Right renal cortex interstitium (tissue), 3 donors: ENCODE data around the gene KLK13. TPM values are rescaled to one million over a fixed set of nuclear protein-coding genes. Genes with fewer than 3 reads are reported as not detected.

Source experiments
- DNase-seq, 3 donors: peaks; one replicate each; pipeline ENCODE4 v3.0.0-alpha.2; 2013; ENCODE audit warnings: low read depth in 3 of 3, low spot score in 2 of 3
- polyA plus RNA-seq, 3 donors: library from polyadenylated mRNA; unstranded; fragments of 120-200 nt; gene quantifications; one replicate each; pipeline ENCODE4 v1.2.1, GENCODE V29; 2013; ENCODE audit not compliant: insufficient read length in 3 of 3

Gene KLK13
- polyA plus RNA-seq, 3 donors: 0.33 to 0.72 (median 0.62) TPM

DNA sequence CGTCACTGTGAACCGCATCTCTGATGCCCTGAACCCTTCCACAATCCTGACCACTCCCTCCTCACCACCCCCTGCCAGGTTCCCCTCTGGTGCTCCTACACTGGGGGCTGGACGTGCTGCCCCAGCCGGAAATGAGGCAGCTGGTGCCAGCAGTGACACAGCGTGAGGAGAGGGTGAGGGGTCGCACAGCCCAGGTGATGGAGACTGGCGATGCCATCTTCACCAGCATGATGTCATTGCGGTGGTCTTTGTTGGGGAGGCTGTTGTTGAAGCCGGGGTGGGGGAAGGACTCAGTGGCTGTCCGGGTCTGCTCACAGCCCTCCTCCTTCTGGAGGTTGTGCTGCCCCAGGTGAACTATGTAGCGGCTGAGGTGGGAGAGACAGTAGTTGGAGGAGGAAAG, 40.9 kb downstream of the KLK13 start:
- no peak for DNase-seq

DNA sequence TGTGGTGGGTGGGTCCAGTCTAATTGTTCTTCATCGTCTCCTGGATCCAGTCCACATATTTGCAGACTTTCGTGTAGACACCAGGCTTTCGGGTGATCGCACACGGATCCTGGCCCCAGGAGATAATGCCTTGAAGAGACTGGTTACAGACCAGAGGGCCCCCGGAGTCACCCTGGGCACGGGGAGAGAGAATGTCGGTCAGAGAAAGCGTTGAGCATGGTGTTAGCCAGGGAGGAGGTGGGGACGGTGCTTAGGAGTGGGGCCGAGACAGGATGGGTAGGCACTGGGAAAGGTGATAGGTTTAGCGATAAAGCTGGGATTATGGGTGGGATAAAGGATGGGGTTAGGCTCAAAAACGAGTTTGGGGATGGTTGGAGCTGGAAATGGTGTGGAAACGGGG, 42.4 kb downstream of the KLK13 start:
- no peak for DNase-seq

DNA sequence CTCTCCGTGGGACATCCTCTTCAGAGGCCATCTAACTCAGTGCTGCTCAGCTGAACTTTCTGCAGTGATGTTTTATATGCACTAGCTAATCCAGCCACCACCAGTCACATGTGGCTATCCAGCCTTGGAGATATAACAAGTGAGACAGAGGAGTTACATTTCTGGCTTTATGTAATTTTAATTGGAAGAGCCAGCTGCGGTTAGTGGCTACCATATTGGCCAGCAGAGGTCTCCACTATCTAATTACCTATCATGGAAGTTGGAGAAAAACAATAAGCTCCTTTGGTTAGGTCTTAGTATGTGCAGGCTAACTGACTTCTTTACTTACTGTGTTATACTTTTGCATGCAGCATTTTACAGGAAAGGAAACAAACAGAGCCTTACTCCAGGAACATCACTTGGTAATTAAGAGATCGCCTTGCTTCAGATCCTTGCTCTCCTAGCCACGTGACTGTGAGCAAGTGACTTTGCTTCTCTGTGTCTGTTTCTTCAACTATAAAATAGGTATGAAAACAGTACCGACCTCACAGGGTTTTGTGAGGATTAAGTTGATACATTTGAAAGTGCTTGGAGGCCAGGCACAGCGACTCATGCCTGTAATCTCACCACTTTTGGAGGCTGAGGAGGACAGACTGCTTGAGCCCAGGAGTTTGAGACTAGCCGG, 43.8 kb downstream of the KLK13 start:
- DNase-seq: no peak

DNA sequence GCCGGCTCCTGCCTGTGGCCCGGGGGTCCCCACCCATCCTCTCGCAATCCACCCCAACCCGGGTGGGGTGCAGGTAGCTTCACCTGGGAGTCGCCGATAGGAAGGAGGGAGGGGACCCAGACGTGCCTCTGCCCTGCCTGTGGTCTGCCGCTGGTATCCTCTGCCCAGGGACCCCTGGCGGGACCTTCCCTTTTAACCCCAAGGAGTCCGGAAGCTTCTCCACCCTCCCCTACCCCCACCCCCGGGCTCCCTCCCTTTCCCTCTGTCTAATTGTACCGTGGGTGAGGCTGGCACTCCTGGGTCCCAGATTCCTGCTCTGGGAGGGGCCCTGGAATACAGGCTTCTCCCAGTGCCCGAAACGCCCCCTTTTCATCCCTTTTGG, 45.4 kb downstream of the KLK13 start, which contains the start of gene KLK10:
KLK10 (minus strand) TSS at position 166 of the 382 bp plus-strand sequence. CDS start 579 bp downstream, outside the sequence.
- no peak for DNase-seq

DNA sequence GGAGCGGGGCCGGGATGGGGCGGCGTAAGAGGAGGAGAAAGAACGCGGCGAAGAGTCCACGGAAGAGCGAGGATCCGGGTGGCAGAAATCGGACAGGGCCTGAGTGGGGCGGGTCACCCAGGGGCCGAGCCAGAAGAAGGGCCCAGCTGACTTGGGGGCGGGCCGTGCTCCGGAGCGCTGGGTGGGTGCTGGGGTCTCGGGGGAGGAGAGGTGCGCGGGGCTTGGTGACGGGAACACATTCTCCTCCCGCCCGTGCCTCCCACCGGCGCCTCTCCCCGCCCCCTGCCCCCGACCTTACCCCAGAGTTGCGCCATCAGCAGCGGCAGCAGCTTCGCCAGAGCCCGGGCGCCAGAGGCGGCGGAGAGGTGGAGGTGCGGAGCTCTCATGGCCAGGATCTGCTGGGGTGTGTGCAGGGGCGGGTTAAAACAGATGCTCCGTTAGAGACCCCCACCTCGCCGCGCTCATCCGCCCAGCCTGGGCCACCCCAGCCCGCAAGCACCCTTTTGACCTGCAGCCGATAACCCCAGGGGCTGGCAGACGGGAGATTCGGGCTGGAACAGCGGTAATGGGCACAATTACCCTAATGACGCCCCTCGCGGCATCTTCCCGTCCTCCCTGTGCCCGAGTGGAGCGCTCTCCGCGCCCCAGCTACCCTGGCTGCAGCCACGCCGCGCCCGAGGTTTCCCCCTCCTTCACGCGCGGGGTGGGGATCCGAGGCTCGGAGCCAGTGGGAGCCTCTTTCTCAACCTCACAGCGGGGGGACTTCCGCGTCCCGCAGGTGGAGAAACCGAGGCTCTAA, 45.9 kb downstream of the KLK13 start:
- no peak for DNase-seq

DNA sequence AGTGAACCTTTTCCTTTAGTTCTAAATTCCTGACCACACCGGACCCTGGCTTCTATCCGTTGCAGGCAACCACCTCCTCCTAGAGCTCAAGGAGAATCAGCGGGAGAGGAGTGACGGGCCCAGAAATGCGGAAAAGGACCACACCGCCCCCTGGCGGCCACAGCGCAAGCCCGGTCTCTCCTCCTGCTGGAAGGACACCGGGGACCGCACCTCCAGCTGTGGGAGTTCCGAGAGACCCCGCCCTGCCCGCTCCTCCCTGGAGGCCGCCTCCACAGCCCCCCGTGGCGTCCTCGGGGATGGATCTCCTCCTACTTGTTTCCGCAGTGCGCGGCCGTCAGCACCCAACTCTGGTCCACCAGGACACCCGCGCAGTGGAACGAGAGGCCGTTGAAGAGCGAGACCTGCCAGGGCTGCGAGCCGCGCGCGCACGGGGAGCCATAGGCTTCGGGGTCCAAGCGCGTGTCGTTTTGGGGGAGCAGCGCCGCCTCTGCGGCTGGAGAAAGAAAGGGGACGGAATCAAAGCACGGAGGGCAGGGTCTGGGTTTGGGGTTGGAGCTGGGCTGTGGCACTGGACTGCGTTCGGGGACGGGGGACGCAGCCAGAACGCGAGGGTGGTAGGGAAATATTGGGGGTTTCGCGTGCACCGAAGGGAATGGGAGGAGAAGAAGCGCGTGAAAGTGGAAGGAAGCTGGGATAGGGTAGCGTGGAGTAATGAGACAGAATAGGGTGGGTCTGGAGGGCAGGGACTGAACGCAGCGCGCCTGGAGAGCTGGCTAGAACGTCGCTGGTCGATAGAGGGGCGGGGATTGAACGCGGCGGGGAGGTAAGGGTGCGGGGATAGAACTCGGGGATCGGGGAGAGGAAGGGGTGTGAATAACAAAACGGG, 47.9 kb downstream of the KLK13 start:
- no peak for DNase-seq

DNA sequence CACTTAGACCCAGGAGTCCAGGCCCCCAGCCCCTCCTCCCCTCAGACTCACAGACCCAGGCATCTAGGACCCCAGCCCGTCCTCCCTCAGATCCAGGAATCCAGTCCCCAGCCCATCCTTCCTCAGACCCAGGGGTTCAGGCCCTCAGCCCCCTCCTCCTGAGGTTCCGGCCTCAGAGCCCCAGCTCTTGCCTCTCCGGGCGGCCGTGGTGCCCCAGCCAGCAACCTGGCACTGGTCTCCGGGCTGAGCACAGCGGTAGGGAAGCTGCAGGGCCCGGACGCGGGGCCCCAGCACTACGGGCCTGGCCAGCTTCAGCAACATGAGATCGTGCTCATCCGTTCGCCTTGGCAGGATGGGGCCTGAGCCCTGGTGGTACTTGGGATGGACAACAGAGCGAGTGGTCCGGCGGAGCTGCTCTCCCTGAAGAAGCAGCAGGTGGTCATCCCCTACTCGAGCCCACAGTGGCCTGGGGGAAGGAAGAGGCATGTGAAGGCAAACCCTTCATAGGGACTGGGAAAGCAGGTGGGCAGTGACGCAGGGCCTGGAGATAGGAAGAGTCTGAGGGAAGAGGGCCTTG, 49.1 kb downstream of the KLK13 start:
- no peak for DNase-seq

DNA sequence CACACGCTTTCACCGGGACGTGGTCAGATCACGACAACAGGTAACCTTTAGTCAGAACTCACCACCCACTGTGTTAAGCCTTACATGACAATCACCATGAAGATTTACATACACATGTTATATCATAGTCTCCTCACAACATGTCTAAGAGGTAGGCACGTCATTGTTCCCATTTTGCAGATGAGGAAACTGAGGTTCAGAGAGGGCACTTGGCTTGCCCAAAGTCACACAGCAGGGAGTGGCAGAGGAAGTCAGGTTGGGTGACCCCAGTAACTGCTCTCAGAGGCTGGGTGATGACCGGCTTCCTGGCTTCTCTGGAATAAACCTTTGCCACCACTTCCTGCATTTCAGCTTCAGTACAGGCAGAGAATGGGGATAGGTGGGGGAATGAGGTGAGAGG, 50.6 kb downstream of the KLK13 start:
- DNase-seq: no peak

DNA sequence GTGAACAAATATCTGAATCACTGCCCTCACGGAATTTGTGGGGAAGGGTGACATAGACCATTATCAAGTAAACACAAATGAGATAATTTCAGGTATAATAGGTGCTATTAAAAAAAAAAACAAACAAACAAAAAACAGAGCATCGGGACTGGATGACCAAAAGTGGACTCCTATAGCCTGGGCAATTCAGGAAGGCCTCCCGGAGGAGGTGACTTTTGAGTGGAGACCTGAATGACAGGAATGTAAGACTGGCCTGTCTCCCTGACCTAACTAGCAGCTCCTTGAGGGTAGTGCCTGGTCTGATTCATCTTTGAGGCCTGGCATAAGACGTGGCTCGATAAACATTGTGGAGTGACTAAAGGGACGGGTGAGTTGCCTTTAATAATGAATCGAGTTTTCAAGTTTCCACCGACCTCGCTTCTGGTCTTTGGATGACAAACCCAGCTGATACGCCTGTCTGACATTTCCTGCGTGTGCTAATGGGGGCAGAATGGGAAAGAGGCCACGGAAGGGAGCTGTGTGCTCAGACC, 52.2 kb downstream of the KLK13 start:
- no peak for DNase-seq

DNA sequence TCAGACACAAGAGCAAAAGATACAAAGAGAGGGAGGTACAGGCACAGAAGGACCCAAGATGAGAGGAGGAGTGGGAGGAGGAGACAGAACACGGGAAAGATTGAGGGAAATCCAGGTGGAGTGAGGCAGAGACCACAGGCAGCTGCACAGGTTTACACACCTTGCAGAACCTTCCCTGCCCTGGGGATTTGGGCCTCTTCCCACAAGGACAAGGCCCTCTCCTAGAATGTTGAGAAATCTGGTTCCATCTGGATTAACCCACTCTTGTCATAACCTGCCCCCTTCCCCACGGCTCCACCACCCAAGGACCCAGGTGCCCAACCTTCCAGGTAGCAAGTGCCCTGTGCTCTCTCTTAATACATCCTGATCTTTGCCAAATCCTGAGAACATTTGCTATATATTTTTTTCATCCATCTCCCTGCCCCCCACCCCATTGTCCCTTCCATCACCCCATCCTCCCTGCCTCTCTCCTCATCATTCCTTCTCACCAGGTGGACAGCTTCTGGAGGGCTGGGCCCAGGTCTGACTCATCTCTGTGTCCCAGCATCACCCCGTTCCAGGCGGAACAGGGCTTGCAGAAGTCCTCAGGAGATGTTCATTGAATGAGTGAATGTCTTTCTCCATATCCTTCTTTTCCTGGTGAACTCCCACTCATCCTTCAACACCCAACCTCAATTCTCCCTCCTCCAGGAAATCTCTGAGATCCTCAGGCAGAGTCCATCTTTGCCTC, 54.7 kb downstream of the KLK13 start:
- no peak for DNase-seq

DNA sequence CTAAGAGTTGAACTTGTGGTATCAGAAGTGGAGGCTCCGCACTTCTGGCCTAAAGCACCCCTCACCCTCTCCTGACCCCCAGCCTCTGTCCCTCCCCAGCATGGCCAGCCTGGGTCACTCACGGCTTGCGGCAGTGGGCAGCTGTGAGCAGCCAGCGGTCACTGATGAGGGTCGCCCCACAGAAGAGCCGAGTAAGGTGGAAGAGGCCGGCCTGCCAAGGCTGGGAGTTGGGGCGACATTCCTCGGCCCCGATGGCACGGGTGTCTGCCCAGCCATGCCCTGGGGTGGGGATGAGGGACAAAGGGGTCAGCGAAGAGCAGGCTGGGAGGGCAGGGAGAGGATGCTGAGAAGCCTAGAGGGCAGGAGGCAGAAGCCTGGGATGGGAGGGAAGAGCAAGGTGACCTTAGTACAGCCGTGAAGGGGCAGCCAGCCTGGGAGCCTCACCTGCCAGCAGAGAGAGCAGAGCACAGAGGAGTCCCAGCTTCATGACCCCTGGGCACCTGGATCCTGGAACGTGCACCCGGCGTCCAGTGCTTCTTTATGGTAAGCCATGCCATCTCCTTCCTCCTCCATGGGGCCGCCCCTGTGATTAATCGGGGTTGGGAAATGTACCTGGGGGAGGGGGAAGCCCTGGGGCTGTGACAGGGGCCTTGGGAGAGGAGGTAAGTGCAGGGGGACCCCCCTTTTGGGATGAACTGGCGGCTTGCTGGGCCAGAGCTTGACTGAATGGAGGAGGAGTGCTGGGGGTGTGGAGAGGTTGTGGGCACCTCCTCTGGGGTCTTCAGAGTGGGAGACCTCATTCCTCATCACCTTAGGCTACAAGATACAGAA, 55.6 kb downstream of the KLK13 start:
- no peak for DNase-seq

DNA sequence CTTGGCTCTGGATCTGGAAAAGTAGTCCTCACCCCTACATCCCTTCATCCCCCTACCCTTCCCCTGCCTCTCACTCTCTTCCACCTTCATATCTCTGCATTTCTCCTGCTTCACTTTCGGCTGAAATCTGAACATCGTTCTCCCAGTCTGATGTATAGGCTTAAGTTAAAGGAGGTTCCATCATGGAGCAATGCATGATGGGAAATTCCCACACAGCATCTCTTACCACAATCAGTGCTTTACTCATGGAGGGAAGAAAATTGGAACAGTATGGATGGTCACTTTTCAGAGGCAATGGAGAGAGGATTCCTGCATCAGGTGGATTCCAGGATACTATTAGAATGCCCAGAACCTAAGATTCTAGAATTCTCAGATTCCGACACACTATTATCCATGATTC, 57.4 kb downstream of the KLK13 start:
- DNase-seq: no peak

DNA sequence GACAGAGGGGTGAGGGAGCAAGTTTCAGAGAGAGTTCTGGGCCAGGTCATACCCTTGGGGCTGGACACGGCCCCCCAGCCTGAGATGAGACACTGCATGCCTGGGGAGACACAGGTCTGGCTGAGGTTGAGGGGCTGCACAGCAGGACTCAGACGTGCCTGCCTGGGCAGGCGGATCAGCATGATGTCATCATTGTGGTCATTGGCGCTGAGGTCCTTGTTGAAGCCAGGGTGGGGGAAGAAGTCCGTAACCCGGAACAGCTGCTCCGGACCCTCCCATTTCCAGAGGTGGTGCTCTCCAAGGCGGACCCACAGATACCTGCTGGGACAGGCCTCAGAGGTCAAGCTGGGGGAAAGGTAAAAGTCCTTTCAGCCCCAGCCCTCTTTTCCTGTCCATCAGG, 58.5 kb downstream of the KLK13 start:
- DNase-seq: no peak

Other genes with a start within 250 kb of the KLK13 start
- gene KLK1, start 241.3 kb downstream of the KLK13 start, polyA plus RNA-seq: 1 to 10 TPM; 1.7 to 1.8 (median 1.8) TPM
- not detected for gene KLK15, start 231.5 kb downstream of the KLK13 start, polyA plus RNA-seq
- under 1 TPM; 0.24 to 0.53 (median 0.42) TPM for gene KLK3, start 210.2 kb downstream of the KLK13 start, polyA plus RNA-seq
- gene KLK2, start 191.7 kb downstream of the KLK13 start, polyA plus RNA-seq: under 1 TPM; 0.18 to 0.22 (median 0.21) TPM
- not detected for gene KLK4, start 153.7 kb downstream of the KLK13 start, polyA plus RNA-seq
- 1 to 10 TPM; 1.6 to 2.7 (median 2.0) TPM for gene KLK5, start 112.1 kb downstream of the KLK13 start, polyA plus RNA-seq
- gene KLK6, start 95.5 kb downstream of the KLK13 start, polyA plus RNA-seq: 10 to 100 TPM; 34.4 to 49.0 (median 41.2) TPM
- 1 to 10 TPM; 4.0 to 9.4 (median 5.5) TPM for gene KLK7, start 81.2 kb downstream of the KLK13 start, polyA plus RNA-seq
- gene KLK8, start 63.5 kb downstream of the KLK13 start, polyA plus RNA-seq: 1 to 10 TPM; 1.2 to 1.9 (median 1.4) TPM
- gene KLK10, start 45.4 kb downstream of the KLK13 start, polyA plus RNA-seq: under 1 TPM; 0.15 to 0.19 (median 0.18) TPM
- gene KLK11, start 38.5 kb downstream of the KLK13 start, polyA plus RNA-seq: under 1 TPM; 0.16 to 0.24 (median 0.22) TPM
- gene KLK12, start 30.1 kb downstream of the KLK13 start, polyA plus RNA-seq: not detected
- under 1 TPM; 0.14 to 0.17 (median 0.15) TPM for gene KLK14, start 17.8 kb upstream of the KLK13 start, polyA plus RNA-seq
- gene CTU1, start 43.3 kb upstream of the KLK13 start, polyA plus RNA-seq: 1 to 10 TPM; 2.2 to 2.8 (median 2.4) TPM
- gene SIGLEC9, start 59.8 kb upstream of the KLK13 start, polyA plus RNA-seq: 1 to 10 TPM; 1.3 to 1.6 (median 1.3) TPM
- gene SIGLEC7, start 77.2 kb upstream of the KLK13 start, polyA plus RNA-seq: under 1 TPM; 0.36 to 0.74 (median 0.42) TPM
- gene CD33, start 160.0 kb upstream of the KLK13 start, polyA plus RNA-seq: 1 to 10 TPM; 1.2 to 1.6 (median 1.5) TPM
- gene SIGLECL1, start 186.0 kb upstream of the KLK13 start, polyA plus RNA-seq: not detected
- gene IGLON5, start 246.6 kb upstream of the KLK13 start, polyA plus RNA-seq: 1 to 10 TPM; 2.7 to 3.7 (median 3.2) TPM